Endothelial cell of umbilical vein (primary cell): ENCODE data around the gene PFN3. TPM values are rescaled to one million over a fixed set of nuclear protein-coding genes. Genes with fewer than 3 reads are reported as not detected.

ENCODE experiments used
- BruUV-seq: library from RNA; stranded (reverse); fragments of 400-500 nt; replicated peaks from 2 replicates; lab custom pipeline; 2021; lab: Mats Ljungman, UMichigan
- CTCF ChIA-PET: fragments of 300-600, 350-600 bp; sonication (Branson Sonifier 250); formaldehyde crosslinking; loops from one replicate; lab custom pipeline; 2021; ENCODE audit warnings: antibody characterized with exemption, inconsistent platforms; lab: Charles Lee
- POLR2A ChIA-PET: fragments of 300-600, 350-600 bp; sonication (Branson Sonifier 250); formaldehyde crosslinking; loops from one replicate; lab custom pipeline; 2021; ENCODE audit warnings: antibody characterized with exemption, inconsistent platforms; lab: Charles Lee
- DNase-seq: peaks from one replicate; pipeline ENCODE4 v3.0.0-alpha.2; 2011; ENCODE audit warnings: low read depth, low spot score
- FAIRE-seq: peaks from 2 replicates; lab custom pipeline; 2011; peaks lifted over from hg19 to GRCh38; lab: Jason Lieb, UNC
- H2AFZ ChIP-seq: 2 replicates; pipeline ENCODE4 v1.6.0; 2012; ENCODE audit warnings: low read depth, low read length, control low read depth, inconsistent platforms
- H3K27ac ChIP-seq: 2 replicates; pipeline ENCODE4 v1.5.1; 2011; ENCODE audit warnings: low read depth, mild to moderate bottlenecking, control low read depth, low read length, moderate library complexity; ENCODE audit not compliant: insufficient read depth
- H3K27me3 ChIP-seq, 2 experiments: 2 replicates each; pipeline versions ENCODE4 v1.6.0 to v1.6.1; 2011; ENCODE audit warnings: low read length in 2 of 2, mixed read lengths in 1 of 2; ENCODE audit not compliant: control insufficient read depth in 2 of 2, insufficient read depth in 2 of 2
- H3K36me3 ChIP-seq, 2 experiments: 2 replicates in 1 of 2; 3 replicates in 1 of 2; pipeline ENCODE4 v1.5.1; 2011; ENCODE audit warnings: low read length in 2 of 2, mild to moderate bottlenecking in 1 of 2, moderate library complexity in 1 of 2; ENCODE audit not compliant: control insufficient read depth in 2 of 2, insufficient read depth in 2 of 2; ENCODE audit errors: extremely low read depth in 1 of 2
- H3K4me1 ChIP-seq: 3 replicates; pipeline ENCODE4 v1.5.1; 2011; ENCODE audit warnings: mild to moderate bottlenecking, low read length; ENCODE audit not compliant: control insufficient read depth, insufficient read depth; ENCODE audit errors: extremely low read depth
- H3K4me2 ChIP-seq: 2 replicates; pipeline ENCODE4 v1.6.1; 2011; ENCODE audit warnings: low read length, control low read depth, mixed read lengths; ENCODE audit not compliant: insufficient read depth
- H3K4me3 ChIP-seq, 3 experiments: fragments of 200-600 bp in 1 of 3; sonication (generic), shearing (Covaris generic) in 1 of 3; replicated peaks in 1 of 3; 2 replicates each; pipeline ENCODE4 v1.5.1; 2011 to 2016; ENCODE audit warnings: control low read depth in 3 of 3, low read length in 3 of 3, mild to moderate bottlenecking in 2 of 3, inconsistent platforms in 1 of 3, low read depth in 1 of 3, moderate library complexity in 1 of 3; ENCODE audit not compliant: insufficient read depth in 1 of 3
- H3K79me2 ChIP-seq: 2 replicates; pipeline ENCODE4 v1.6.0; 2012; ENCODE audit warnings: low read length, inconsistent platforms; ENCODE audit not compliant: control insufficient read depth, insufficient read depth
- H3K9ac ChIP-seq: replicated peaks from 2 replicates; pipeline ENCODE3; 2011; ENCODE audit warnings: low read length, control low read depth; ENCODE audit not compliant: insufficient read depth; ENCODE audit errors: extremely low read depth
- H3K9me1 ChIP-seq: replicated peaks from 3 replicates; pipeline ENCODE4 v1.6.0; 2011; ENCODE audit warnings: mild to moderate bottlenecking, low read length; ENCODE audit not compliant: control insufficient read depth, insufficient read depth; ENCODE audit errors: extremely low read depth
- H3K9me3 ChIP-seq: replicated peaks from 2 replicates; pipeline ENCODE4 v1.5.1; 2012; ENCODE audit warnings: low read length, inconsistent platforms; ENCODE audit not compliant: control insufficient read depth, insufficient read depth
- H4K20me1 ChIP-seq: replicated peaks from 2 replicates; pipeline ENCODE3; 2011; ENCODE audit warnings: mild to moderate bottlenecking, low read length; ENCODE audit not compliant: control insufficient read depth, insufficient read depth; ENCODE audit errors: extremely low read depth
- CTCF ChIP-seq, 2 donors: IDR thresholded peaks; 1 replicate in 1 of 2; 2 replicates in 1 of 2; pipeline ENCODE4 v1.5.1; 2011; ENCODE audit warnings: low read length in 2 of 2, mild to moderate bottlenecking in 2 of 2, moderate library complexity in 2 of 2, control low read depth in 1 of 2, inconsistent platforms in 1 of 2, low read depth in 1 of 2; ENCODE audit not compliant: insufficient read depth in 1 of 2; ENCODE audit errors: extremely low read depth in 1 of 2
- EZH2 ChIP-seq: IDR thresholded peaks from 2 replicates; pipeline ENCODE4 v1.6.1; 2012; ENCODE audit warnings: borderline replicate concordance, low read depth, mild to moderate bottlenecking, moderate library complexity, low read length, inconsistent platforms; ENCODE audit not compliant: severe bottlenecking
- FOS ChIP-seq: IDR thresholded peaks from 2 replicates; pipeline ENCODE4 v1.6.1; 2011; ENCODE audit warnings: mild to moderate bottlenecking, low read length, moderate library complexity, borderline replicate concordance; ENCODE audit not compliant: insufficient read depth
- GATA2 ChIP-seq: IDR thresholded peaks from 2 replicates; pipeline ENCODE4 v1.7.0; 2011; ENCODE audit warnings: low read depth, mild to moderate bottlenecking, moderate library complexity, mixed read lengths, low read length; ENCODE audit not compliant: insufficient read length, insufficient read depth
- JUN ChIP-seq: IDR thresholded peaks from 2 replicates; pipeline ENCODE4 v1.6.1; 2011; ENCODE audit warnings: borderline replicate concordance, low read depth; ENCODE audit not compliant: insufficient read length, insufficient read depth
- MAX ChIP-seq: IDR thresholded peaks from 2 replicates; pipeline ENCODE4 v1.6.1; 2011; ENCODE audit not compliant: insufficient read depth, insufficient read length
- MYC ChIP-seq: IDR thresholded peaks from one replicate; pipeline ENCODE4 v1.6.1; 2011; ENCODE audit warnings: mild to moderate bottlenecking, low read depth, low read length
- POLR2A ChIP-seq: IDR thresholded peaks from 2 replicates; pipeline ENCODE4 v1.6.1; 2012; ENCODE audit warnings: low read depth, mild to moderate bottlenecking, control low read depth, low read length
- POLR2AphosphoS5 ChIP-seq: IDR thresholded peaks from 2 replicates; pipeline ENCODE4 v1.6.1; 2012; ENCODE audit warnings: low read depth, mild to moderate bottlenecking, control low read depth, low read length, moderate library complexity; ENCODE audit not compliant: insufficient read depth
- dilution Hi-C: fragments of 300-500 bp; cut with MboI; formaldehyde crosslinking; loops from one replicate; pipeline ENCODE4 v1.15.0; 2019; ENCODE audit warnings: low sequenced_read_pairs; ENCODE audit not compliant: extremely low pct_ligation_motif_present
- intact Hi-C: fragments of 100-400 bp; cut with micrococcal nuclease; formaldehyde crosslinking; loops from one replicate; pipeline ENCODE4 v1.10.0; 2022
- polyA plus RNA-seq, 4 experiments: library from polyadenylated mRNA; depleted of rRNA in 3 of 4; stranded (reverse) in 3 of 4; unstranded in 1 of 4; fragments of >200 nt; gene quantifications; 2 replicates each; pipeline versions ENCODE4 v1.2.1 to v1.2.3, GENCODE V29; 2011 to 2012; ENCODE audit warnings: missing spikeins in 1 of 4
- total RNA-seq: library from RNA; stranded (reverse); gene quantifications from 2 replicates; pipeline ENCODE4 v1.2.3, GENCODE V29; 2021

Gene PFN3
- total and polyA plus RNA-seq, 2 donors (not counting 3 experiments of a cell fraction or from before 2014, with no cell fraction given), result not detected

GRCh38 chr5:177427919-177428573 is 27.6 kb upstream of the PFN3 start:
- TF ChIP-seq GATA2, result no peak
- no peak for TF ChIP-seq POLR2A
- TF ChIP-seq CTCF (IDR thresholded peaks at IDR 0.05; ENCODE audit: extremely low read depth in 1 of 2, insufficient read depth in 1 of 2, low read depth in 1 of 2, low read length in 2 of 2), result no peak
- TF ChIP-seq JUN, result no peak
- TF ChIP-seq POLR2AphosphoS5, result no peak
- no peak for TF ChIP-seq EZH2
- no peak for TF ChIP-seq MAX
- TF ChIP-seq MYC, result no peak
- no peak for TF ChIP-seq FOS
- DNase-seq (no peak), FAIRE-seq (no peak)
- H2AFZ ChIP-seq, result no peak overlapping the region
- intact Hi-C loops (loop anchor here (2.0 kb wide), 2 partner anchors 27 to 57 kb away; no protein-coding TSS in a partner anchor), dilution Hi-C loops (no loop called here)
- peaks cover 14% of the 10 kb centered on the region for H3K4me1 ChIP-seq
- ChIA-PET CTCF (interaction anchor here (0.9 to 5.2 kb wide), 8 partner anchors 12 to 59 kb away, joined by 3 to 43 read pairs (median 10); partner anchors contain the start of gene PRR7), POLR2A (interaction anchor here (0.5 to 1.8 kb wide), 3 partner anchors 11 to 61 kb away, joined by 3 to 4 read pairs (median 3); no protein-coding TSS in a partner anchor)
- no peaks in the 10 kb centered on the region for H3K9me1 ChIP-seq
- no peak overlapping the region for H3K4me3 ChIP-seq
- no peaks in the 10 kb centered on the region for H3K27me3 ChIP-seq
- H3K79me2 ChIP-seq, result peaks cover 27% of the 10 kb centered on the region
- no peaks in the 10 kb centered on the region for H3K9me3 ChIP-seq
- peak overlapping the region; percentile 86 for H3K4me2 ChIP-seq
- H3K36me3 ChIP-seq, result peaks cover 4 to 19% of the 10 kb centered on the region in 2 experiments
- no peak overlapping the region for H3K27ac ChIP-seq
- BruUV-seq, result no TSS peak
- H3K9ac ChIP-seq, result no peak overlapping the region
- no peaks in the 10 kb centered on the region for H4K20me1 ChIP-seq
